Activated CD8-positive, alpha-beta memory T cell treated with anti-CD3 and anti-CD28 coated beads for 1 hour (primary cell): ENCODE data around the gene GPR153.
A peak's percentile ranks its signal among the peaks of the same experiment; 100 is the strongest.

Experiments used
- DNase-seq, 2 donors: peaks; one replicate each; pipeline ENCODE4 v3.0.0-alpha.2; 2020; ENCODE audit warnings: low read depth in 1 of 2; ENCODE audit errors: extremely low read depth in 1 of 2

The GPR153 gene

DNA sequence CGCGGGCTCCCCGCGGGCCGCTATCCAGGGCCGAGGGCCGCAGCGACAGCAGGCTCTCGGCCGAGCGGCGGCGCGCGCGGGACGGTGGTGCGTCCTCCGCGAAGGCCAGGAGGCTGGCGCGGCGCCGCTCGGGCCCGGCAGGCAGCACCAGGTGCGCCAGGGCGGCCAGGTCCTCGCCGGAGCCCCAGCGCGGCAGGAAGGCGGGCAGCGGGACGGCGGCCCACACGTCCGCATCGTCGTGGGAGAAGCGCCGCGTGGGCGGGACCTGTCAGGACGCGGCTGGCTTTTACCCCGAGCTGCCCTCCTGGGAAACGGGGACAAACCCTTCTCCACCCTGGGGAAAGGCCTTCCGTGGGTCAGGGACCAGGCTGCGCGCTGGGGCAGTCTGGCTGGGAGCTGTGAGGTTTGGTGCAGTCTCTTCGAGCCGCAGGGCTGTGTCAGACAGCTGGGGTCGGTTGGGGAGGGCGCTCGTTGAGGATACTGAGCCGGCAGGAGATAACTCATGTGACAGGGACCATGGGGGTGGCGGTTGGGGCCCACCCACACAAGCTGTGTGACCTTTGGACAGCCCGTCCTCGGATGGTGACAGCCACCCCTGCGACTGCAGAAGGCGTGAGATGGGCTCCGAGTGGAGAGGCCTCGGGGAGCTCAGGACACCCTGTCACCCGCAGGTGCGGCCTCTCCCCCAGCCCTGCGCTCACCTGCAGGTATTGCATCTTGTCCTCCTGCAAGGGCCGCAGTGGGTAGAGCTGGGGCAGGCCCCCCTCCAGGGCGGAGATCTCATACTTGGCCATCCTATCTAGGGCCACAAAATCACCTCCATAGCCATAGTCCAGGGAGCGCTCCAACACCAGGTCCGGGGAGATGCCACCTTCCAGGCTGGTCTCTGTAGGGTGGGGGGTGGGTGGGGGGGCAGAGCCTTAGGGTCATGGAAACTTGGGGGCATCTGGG is 10.9 kb downstream of the GPR153 start:
- no peak for DNase-seq

- DNase-seq = no peak
Measured at GRCh38 chr1:6248932-6249738, 11.8 kb downstream of the GPR153 start.

GRCh38 chr1:6248161-6248776 is 12.6 kb downstream of the GPR153 start:
- no peak for DNase-seq

DNA sequence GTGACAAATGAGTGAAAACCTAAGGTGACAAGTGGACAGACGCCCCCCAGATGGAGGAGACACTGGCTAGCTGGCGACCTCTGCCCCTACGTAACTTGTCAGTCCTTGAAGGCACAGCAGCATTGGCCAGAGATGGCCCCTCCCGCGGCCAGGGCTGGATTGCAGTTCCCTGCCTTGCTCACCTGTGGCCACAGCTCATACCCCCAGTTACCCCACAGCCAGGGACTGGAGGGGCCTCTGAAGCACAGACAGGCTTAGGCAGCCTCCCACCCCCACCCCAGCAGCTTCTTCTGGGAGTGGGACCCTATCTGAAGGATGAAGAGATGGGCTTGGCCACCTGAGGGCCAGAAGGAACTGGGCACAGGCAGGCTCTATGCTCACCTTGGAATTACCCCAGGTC is 13.2 kb downstream of the GPR153 start:
- no peak for DNase-seq

DNA sequence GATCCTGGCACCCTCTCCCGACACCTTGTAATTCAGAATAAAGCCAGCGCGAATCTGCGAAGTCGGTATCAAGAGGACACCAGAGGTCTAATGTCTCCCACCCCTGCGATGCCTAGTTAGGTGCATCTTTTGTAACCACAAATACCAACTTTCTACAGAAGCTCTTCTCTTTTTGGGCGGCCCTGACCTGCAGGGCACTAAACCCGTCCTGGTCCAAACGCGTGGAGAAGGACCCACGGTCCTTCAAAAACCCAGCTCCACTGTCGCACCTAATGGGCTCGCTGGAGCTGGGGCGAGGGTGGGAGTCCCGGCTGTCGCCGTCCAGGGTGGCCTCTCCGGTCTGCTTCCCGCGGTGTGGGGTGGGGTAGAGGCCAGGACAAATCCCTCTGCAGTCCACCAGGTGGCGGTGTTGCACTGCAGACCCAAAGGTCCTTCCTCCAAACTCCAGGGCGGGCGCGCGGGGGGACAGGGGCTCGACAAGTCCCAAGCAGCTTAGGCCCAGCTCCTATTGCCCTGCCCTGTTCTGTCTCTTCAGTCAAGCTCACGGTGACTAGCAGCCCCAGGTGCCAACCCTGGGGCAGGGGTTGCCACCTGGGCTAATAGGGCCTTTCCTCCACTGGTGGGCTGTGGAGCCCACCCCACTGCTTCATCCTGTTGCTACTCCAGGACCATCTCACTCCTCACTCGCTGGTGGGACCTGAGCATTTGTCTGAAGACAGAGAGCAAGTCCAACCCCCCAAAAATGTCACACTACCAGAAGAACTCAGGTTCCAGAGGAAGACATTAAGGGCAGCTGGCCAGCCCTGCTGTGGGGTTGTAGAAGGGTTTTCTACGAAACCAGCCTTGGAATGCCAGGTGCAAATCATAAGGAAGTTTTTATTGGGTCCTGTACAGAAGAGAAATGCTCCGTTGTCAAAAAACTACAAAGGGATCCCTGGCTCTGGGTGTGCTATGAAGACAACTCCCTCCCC is 14.1 kb downstream of the GPR153 start:
- peak; percentile 50 to 70 for DNase-seq

- no peak for DNase-seq
Measured at GRCh38 chr1:6245869-6246496, 14.9 kb downstream of the GPR153 start.

GRCh38 chr1:6245086-6245868 is 15.6 kb downstream of the GPR153 start:
- peak; percentile 54 to 69 for DNase-seq

DNA sequence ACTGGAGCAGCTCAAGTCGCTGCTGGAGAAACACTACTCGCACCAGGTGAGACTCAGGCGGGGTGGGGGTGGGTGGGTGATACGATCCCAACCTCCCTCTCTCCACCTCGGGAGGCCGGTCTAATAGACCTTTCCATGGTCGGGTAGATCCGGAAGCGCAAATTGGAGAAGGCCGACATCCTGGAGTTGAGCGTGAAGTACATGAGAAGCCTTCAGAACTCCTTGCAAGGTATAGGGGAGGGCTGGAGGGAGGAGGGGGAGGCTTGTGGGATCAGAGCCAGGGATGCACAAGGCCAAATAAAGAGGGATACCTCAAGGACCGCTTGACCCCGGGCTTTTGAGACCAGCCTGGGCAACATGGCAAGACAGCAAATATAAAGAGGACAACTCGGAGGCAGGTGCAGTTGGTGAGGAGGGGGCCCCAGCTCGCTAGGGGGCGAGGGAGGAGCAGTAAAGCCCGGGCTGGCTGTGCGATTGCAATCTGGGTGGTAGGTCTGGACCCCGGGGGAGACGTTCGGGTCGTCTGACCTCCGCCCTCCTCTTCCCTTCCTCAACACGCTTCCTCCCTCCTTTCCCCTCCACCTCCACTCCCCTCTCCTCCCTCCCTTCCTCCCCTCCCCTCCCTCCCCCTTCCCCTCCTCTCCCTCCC is 16.4 kb downstream of the GPR153 start:
- no peak for DNase-seq

GRCh38 chr1:6243993-6244392 is 16.9 kb downstream of the GPR153 start, which contains the start of gene HES3:
TSS of gene HES3 (plus strand) at chr1:6244179. CDS start at chr1:6244366, 187 bp downstream.
- DNase-seq = no peak

DNA sequence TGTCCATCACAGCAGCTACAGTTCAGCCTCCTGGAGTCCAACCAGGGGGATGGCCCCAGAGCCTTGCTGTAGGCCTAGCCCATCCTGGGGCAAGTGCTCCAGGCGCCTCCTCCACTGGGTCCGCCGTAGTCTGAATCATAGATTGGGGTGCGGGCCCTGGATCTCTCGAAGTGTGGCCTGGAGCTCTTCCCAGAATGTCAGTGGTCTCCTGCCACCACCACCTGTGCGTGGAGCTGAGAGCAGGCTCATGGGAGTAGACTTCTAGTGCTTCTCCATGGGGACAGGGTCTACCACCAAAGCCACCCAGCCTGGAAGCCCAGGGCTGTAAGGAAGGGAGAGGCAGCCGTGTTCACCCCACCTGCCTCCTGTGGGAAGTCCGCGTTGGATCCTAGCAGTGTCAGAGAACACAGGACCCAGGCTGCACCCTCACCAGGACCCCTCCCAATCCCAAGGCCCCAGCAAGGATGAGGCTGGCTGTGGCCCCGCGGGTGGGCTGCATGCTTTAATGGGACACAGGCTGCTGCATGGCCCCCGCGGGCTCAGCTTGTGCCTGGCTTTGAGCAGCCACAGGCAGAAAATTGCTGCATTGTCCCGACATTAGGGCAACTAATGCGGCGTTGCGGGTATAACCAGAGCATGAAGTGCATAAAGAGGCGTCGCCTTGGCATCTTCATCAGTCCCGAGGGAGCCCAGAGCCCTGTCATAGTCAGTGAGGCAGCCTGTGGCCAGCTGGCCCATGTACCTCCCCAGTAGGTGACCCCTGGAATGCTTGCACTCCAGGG is 17.7 kb downstream of the GPR153 start:
- no peak for DNase-seq

DNA sequence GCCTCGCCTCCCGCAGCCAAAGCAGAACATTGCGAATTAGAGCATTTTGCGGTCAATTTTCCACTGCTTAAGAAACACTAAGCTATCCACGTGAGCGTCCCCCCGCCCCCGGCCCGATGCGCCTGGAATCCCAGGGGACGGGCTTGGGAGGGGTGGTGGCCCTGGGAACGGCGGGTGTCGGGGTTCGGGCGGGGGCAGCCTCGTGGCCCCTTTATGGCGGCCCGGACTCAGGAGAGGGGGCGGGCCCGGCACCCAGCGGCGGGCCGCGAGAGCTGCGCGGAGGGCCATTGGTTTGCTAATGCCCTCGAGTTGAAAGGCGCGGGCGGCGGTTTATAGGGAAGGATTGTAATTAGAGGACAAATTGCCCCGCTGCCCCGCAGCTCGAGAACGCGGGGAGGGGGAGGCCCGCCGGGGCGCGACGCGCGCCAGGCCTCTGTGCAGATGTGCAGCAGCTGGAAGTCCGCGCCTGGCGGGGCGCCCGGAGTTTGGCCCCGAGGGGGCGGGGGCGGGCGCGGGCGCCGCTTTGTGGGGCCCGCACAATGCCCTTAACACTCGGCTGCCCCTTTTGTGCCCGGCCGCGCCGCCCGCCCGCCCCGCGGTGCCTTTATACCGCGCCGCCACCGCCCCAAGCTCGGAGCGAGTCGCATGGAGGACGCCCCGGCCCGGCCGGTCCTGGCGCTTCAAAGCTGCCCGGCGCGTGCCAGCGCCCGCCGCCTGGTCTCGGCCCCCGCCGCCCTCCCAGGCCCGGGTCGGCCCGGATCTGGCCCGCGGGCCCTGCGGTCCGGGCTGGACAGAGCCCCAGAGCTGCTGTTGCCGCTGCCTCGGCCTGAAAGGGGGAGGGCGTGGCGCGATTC is 18.8 kb downstream of the GPR153 start:
- no peak for DNase-seq

DNA sequence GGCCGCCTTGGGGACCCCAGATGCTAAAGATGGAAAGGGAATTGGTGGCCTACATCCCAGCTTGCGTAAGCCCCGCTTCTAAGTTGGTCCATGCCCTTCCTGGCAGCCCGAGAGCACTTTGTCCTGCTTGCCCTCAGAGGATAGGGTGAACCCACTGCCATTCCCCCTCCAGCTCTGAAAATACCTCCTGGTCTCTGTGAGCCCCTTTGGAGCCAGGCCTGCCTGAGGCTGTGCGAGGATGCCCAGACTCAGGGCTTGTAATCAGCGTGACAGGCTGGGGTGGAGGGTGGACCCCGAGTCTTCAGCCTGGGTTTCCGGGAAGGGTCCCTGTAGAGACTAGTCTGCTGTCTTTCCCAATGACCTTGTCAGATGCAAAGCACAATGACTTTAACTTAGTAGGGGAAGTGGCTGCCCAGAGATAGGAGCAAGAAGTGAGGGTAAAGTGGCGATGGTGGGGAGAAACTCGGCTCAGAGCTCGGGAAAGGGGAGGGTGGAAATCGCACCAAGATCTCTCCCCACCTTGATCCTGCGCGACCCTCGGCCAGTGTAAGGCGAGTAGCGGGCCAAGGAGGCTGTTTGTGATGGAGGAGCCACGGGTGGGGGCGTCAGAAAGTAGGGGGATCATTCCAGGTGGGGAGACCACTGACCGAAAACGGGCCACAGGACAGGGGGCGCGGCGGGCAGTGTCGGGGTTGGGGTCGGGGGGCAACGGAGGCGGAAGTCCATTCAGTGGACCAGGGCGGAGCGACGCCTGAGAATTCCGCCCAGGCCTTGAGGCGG is 19.6 kb downstream of the GPR153 start:
- no peak for DNase-seq

- no peak for DNase-seq
Measured at GRCh38 chr1:6239950-6240768, 20.7 kb downstream of the GPR153 start.

- DNase-seq = no peak
Measured at GRCh38 chr1:6239213-6239752, 21.6 kb downstream of the GPR153 start.

DNA sequence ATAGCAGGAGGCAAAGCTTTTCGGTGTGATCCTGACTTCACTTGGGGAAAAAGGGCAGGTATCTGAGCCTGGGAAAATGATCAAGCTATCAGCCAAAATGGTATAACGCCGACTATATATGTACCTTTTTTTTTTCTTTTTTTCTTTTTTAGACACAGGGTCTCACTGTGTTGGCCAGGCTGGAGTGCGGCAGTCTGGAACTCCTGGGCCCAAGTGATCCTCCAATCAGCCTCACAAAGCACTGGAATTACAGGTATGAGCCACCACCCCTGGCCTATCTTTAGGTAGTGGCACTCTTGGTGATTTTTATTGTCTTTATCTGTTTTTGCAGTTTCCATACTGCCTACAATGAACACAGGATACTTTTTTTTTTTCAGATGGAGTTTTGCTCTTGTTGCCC is 23.8 kb downstream of the GPR153 start:
- no peak for DNase-seq
